ENCODE measurements around the gene METTL15. TPM values are rescaled to one million over a fixed set of nuclear protein-coding genes. Genes with fewer than 3 reads are reported as not detected.

The METTL15 gene
- polyA plus RNA-seq, 1 donor (not counting 4 experiments of a cell fraction or from before 2014, with no cell fraction given), result 10.0 TPM

- H3K79me2 ChIP-seq (ENCODE audit: control insufficient read depth, insufficient read depth, low read length), result no peaks in the 10 kb centered on the region
- H3K9ac ChIP-seq (ENCODE audit: control insufficient read depth, extremely low read depth, insufficient read depth, low read length), result no peak overlapping the region
- no peaks in the 10 kb centered on the region for H3K27me3 ChIP-seq (ENCODE audit: control insufficient read depth, extremely low read depth, insufficient read depth, low read length)
- H3K36me3 ChIP-seq (ENCODE audit: control insufficient read depth in 2 of 2, extremely low read depth in 1 of 2, insufficient read depth in 2 of 2, low read length in 2 of 2), result peaks cover 4 to 8% of the 10 kb centered on the region in 2 experiments
- H4K20me1 ChIP-seq (ENCODE audit: control insufficient read depth, extremely low read depth, insufficient read depth, low read length), result no peaks in the 10 kb centered on the region
- no peak for TF ChIP-seq CTCF (optimal IDR thresholded peaks at IDR 0.05 in 1 of 3, IDR thresholded peaks at IDR 0.05 in 1 of 3, conservative IDR thresholded peaks at IDR 0.05 in 1 of 3; ENCODE audit: extremely low read depth in 1 of 3, insufficient read depth in 2 of 3, low read length in 3 of 3)
- TF ChIP-seq EZH2 (IDR thresholded peaks at IDR 0.05; ENCODE audit: low read length), result no peak
- H3K27ac ChIP-seq (ENCODE audit: control insufficient read depth, insufficient read depth, low read length), result no peak overlapping the region
- H3K4me1 ChIP-seq (ENCODE audit: control insufficient read depth, extremely low read depth, insufficient read depth, low read length), result no peaks in the 10 kb centered on the region
- no peak overlapping the region for H3K4me3 ChIP-seq (ENCODE audit: control insufficient read depth in 2 of 3, extremely low read depth in 1 of 3, insufficient read depth in 2 of 3, low read depth in 1 of 3, low read length in 3 of 3)
- FAIRE-seq, result no peak
- no peak overlapping the region for H3K4me2 ChIP-seq (ENCODE audit: control insufficient read depth, extremely low read depth, insufficient read depth, low read depth, low read length)
- no peaks in the 10 kb centered on the region for H3K9me3 ChIP-seq (ENCODE audit: control insufficient read depth, low read depth, low read length)
- H2AFZ ChIP-seq (ENCODE audit: control insufficient read depth, low read length), result no peak overlapping the region
- dilution Hi-C loops (cut with MboI; ENCODE audit: extremely low pct_ligation_motif_present, low sequenced_read_pairs), result no loop called here
- DNase-seq (ENCODE audit: low read depth, low spot score), result no peak
- peaks cover 2% of the 10 kb centered on the region for H3K9me1 ChIP-seq (ENCODE audit: control insufficient read depth, extremely low read depth, insufficient read depth, low read length)
These were observed 45.4 kb downstream of the METTL15 start for GRCh38 chr11:28153586-28153985.

GRCh38 chr11:28168718-28169117, 60.5 kb downstream of the METTL15 start:
- no peaks in the 10 kb centered on the region for H3K4me1 ChIP-seq (ENCODE audit: control insufficient read depth, extremely low read depth, insufficient read depth, low read length)
- no peak overlapping the region for H2AFZ ChIP-seq (ENCODE audit: control insufficient read depth, low read length)
- no peak overlapping the region for H3K27ac ChIP-seq (ENCODE audit: control insufficient read depth, insufficient read depth, low read length)
- no peak overlapping the region for H3K4me2 ChIP-seq (ENCODE audit: control insufficient read depth, extremely low read depth, insufficient read depth, low read depth, low read length)
- H3K9ac ChIP-seq (ENCODE audit: control insufficient read depth, extremely low read depth, insufficient read depth, low read length), result no peak overlapping the region
- no peaks in the 10 kb centered on the region for H3K9me1 ChIP-seq (ENCODE audit: control insufficient read depth, extremely low read depth, insufficient read depth, low read length)
- no peak for FAIRE-seq
- no peaks in the 10 kb centered on the region for H4K20me1 ChIP-seq (ENCODE audit: control insufficient read depth, extremely low read depth, insufficient read depth, low read length)
- TF ChIP-seq EZH2 (IDR thresholded peaks at IDR 0.05; ENCODE audit: low read length) (no peak), CTCF (optimal IDR thresholded peaks at IDR 0.05 in 1 of 3, IDR thresholded peaks at IDR 0.05 in 1 of 3, conservative IDR thresholded peaks at IDR 0.05 in 1 of 3; ENCODE audit: extremely low read depth in 1 of 3, insufficient read depth in 2 of 3, low read length in 3 of 3) (no peak)
- no peak overlapping the region for H3K4me3 ChIP-seq (ENCODE audit: control insufficient read depth in 2 of 3, extremely low read depth in 1 of 3, insufficient read depth in 2 of 3, low read depth in 1 of 3, low read length in 3 of 3)
- DNase-seq (ENCODE audit: low read depth, low spot score), result no peak
- no peaks in the 10 kb centered on the region for H3K9me3 ChIP-seq (ENCODE audit: control insufficient read depth, low read depth, low read length)
- dilution Hi-C loops (cut with MboI; ENCODE audit: extremely low pct_ligation_motif_present, low sequenced_read_pairs), result no loop called here
- H3K27me3 ChIP-seq (ENCODE audit: control insufficient read depth, extremely low read depth, insufficient read depth, low read length), result no peaks in the 10 kb centered on the region
- no peaks in the 10 kb centered on the region for H3K36me3 ChIP-seq (ENCODE audit: control insufficient read depth in 2 of 2, extremely low read depth in 1 of 2, insufficient read depth in 2 of 2, low read length in 2 of 2)
- H3K79me2 ChIP-seq (ENCODE audit: control insufficient read depth, insufficient read depth, low read length), result no peaks in the 10 kb centered on the region

All from keratinocyte (primary cell).